ENCODE measurements around the gene PTPRG.

The PTPRG gene

DNA sequence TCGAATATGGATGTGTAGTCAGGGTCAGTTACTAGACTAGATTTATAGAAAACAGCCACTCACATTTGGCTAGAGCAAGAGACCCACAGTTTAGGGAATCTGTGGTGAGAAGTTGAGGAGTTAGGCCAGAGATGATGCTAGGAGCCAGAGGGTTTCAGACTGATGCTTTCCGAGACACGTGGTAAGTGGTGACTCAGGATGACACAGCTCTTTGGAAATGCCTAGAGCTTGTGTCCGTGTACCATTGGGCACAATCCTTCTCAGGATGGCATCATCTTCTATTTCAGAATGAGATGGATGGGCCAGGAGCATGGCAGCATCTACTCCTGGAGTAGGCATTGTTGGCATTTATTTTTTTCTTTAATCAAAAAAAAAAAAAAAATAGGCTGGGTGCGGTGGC lies 28.5 kb downstream of the PTPRG start:
- DNase-seq (ENCODE audit: low spot score) = no peak

- no peak for DNase-seq (ENCODE audit: low spot score)
Measured at GRCh38 chr3:61591300-61591699, 29.9 kb downstream of the PTPRG start.

GRCh38 chr3:61593446-61594029 lies 32.2 kb downstream of the PTPRG start:
- DNase-seq (ENCODE audit: low spot score) = no peak

DNA sequence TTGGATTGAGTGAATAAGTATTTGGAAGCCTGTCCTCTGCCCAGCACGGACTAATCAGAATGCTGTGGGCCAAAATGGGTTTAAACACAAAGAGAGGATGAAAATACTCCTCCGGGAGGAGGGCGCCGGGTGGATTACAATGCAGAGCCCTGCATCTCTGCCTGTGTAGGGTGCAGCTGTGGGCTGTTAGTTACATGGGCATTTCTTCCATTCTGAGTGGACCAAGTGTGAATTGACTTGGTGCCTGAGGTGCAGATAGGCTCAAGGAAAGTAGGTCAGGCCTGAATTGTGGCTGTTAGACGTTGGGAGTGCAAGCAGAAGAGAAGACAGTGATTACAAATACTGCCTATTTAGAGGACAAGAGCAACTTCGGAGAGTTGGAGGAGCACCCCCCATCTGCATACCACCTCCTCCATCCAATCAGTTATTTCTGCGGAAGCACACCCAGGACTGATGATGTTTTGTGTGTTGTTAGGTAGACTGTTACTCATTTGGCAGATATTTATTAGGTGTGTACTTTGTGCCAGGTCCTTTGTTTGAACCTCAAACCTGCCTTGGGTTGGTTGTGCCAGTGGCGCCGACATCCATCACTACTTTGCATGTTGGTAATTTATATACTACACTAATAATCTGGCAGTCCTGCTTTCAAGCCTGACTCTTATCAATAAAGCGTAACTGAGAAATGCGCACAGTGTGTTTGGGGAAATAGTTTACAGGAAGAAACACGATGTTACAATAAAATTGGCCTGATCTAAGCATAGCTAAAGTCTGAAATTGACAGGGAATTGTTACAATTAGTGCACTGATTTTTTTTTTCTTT lies 33.0 kb downstream of the PTPRG start:
- no peak for DNase-seq (ENCODE audit: low spot score)

GRCh38 chr3:61594964-61595285 lies 33.6 kb downstream of the PTPRG start:
- DNase-seq (ENCODE audit: low spot score) = no peak

DNA sequence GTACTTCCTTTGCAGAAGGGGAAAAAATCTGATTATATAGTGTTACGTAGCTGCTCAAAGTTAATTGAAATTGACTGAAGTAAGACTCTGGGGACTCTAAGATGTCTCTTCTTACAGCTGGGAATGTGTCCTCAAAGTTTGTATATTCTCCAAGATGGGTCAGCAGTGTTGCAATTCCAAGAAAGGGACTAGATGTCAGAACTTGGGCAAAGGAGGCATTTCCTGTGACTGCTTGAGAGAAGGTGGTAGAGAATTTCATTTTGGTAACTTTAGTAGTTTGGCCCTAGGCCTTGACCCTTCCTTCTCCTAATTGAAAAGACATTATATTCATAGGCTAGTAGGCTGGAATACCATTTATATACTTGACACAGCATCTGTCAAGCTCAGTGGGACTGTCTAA lies 33.9 kb downstream of the PTPRG start:
- DNase-seq (ENCODE audit: low spot score) = no peak

- DNase-seq (ENCODE audit: low spot score) = no peak
Measured at GRCh38 chr3:61595826-61596225, 34.5 kb downstream of the PTPRG start.

DNA sequence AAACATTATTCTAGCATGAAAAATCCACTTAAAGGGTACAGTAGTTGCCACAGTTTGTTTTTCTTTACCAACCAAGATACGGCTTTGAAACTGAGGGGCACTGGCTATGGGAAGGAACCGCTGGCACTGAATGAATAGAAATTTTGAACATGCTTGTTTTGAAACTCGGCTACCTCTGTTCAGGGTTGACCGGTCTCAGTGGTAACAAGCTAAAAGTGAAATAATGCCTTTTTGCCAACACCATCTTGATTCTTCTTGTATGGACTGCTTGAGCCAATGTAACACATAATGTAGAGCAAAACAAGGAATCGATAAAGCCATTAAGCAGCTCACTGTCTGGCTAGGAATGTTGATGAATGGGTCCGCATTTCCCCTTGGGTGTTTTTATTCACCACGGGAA lies 36.5 kb downstream of the PTPRG start:
- DNase-seq (ENCODE audit: low spot score) = no peak

DNA sequence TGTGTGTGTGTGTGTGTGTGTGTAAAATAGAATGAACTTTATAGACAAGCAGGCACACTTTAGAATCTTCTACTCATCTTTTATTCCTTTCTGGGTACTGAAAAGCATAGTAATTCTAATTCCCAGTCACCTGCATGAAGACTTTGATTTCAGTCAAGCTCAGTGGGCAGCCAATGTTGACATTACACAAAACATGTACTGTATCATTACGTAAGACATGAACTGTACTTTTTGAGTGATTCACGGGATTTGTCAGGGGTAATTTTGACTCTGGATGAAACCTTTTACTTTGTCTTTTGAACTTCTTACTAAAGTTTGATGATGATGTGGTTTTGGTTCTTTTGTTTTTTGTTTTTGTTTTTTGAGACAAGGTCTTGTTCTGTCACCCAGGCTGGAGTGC lies 38.8 kb downstream of the PTPRG start:
- DNase-seq (ENCODE audit: low spot score) = no peak

GRCh38 chr3:61601831-61602230 lies 40.5 kb downstream of the PTPRG start:
- DNase-seq (ENCODE audit: low spot score) = no peak

DNA sequence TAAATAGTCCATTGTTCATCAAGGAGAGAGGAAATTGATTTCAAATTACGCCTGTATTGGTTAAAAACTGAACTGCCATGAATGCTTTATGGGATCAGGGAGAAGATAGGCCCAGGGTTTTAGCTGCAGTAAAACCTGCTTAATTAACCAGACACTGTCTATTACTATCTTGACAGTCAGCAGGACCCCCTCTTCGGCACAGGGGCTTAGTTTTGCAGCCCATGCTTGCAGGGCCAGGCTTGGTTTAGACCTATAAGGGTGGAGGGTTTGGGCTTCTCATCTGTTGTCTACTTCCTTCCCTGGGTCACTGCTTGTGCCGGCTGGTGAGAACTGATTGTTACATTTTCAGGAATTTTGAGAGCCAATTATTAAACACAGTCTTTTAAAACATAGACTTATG lies 41.1 kb downstream of the PTPRG start:
- no peak for DNase-seq (ENCODE audit: low spot score)

DNA sequence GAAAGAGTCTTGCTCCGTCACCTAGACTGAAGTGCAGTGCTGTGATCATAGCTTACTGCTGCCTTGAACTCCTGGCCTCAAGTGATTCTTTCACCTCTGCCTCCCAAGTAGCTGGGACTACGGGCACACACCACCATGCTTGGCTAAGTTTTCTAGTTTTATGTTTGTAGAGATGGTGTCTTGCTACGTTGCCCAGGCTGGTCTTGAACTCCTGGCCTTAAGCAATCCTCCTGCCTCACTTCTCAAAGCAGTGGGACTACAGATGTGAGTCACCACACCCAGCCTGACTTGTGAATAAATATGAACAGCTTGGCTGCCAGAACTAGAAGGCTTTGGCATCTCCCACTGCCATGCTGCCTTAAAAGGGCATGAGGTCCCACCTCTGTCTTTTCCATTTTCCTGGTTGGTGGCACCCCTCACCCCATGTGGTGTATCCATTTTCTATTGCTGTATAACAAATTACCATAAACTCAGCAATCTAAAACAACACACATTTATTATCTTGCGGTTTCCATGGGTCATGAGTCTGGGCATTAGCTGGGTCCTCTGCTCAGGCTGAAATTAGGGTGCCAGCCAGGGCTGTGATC lies 44.3 kb downstream of the PTPRG start:
- no peak for DNase-seq (ENCODE audit: low spot score)

GRCh38 chr3:61606196-61606595 lies 44.8 kb downstream of the PTPRG start:
- no peak for DNase-seq (ENCODE audit: low spot score)

DNA sequence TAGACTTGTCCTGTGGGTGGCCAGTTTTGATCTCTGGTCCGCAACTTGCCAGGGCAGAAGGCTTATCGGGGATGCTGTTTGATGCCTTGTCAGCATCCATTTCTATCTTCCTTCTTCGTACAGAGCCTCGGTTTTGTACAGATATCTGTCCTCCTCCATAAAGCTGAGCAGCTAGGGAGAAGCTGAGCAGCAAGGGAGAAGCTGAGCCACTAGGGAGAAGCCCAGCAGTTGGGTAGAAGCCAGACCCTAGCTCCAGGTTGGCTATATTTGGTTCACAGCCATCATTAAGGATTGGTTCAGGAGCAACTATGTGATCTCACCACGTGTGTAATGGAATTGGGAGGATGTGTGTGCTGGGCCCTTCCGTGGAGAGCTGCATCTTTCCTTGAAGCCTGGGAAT lies 46.7 kb downstream of the PTPRG start:
- DNase-seq (ENCODE audit: low spot score) = no peak

GRCh38 chr3:61608711-61609110 lies 47.3 kb downstream of the PTPRG start:
- DNase-seq (ENCODE audit: low spot score) = no peak

DNA sequence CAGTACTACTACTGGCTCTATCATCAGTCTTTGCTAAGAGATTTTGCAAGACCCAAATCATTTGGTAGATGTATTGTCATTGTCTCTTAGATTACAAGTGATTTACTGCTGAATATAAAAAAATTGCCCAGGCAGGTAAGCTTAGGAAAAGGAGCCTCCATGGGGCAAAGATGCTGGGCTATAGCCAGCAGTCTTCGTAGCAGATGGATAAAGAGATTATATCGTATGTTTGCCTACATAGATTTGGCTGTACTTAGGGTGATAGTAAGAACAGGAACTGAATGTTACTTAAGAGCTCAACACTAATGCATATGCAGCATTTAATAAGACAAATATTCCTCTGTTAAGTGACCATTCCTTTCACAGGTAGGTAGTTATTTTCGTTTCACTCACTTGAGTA lies 48.9 kb downstream of the PTPRG start:
- no peak for DNase-seq (ENCODE audit: low spot score)

DNA sequence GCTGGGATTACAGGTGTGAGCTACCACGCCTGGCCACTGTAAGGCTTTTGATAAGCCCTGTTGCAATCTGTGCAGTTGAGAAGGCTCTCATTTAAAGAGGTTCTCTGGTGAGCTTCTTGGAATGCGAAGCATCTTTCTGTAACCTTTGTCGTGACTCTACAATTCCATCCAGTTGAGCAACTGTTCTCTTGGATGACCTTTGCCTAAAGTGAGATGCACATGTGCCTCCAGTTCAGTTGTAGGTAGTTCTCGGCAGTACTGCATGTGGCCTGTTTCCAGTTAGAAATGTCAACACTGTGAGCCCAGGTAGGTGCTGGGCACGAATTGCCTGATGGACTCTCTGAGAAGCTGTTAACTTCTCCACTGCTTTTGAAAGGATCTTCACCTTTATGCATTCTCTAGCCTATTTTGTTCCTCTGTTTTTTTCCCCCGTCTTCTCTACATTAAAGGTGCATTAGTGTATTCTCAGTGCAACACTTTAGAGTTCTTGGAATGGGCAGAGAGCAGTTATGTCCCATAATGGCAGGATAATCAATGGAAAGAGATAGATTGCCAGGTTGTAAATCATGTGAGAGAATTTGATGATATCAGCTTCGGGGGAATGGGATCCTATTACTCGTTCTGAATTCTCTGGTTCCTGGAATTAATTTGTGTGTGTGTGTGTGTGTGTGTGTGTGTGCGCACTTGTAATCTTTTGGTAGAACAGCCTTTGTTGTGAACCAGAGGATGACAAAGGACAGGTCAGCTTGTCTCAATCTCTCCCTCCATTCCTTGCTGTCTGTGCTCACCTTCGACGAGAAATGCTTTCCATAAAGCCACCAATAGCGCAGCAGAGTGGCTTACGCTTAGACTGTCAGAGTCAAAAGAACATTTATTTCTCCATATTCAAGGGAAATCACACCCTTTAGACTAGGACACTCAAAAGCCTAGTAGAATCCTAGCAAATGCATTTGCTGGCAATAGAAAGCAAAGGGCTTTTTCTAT lies 51.1 kb downstream of the PTPRG start:
- DNase-seq (ENCODE audit: low spot score) = no peak

- no peak for DNase-seq (ENCODE audit: low spot score)
Measured at GRCh38 chr3:61613666-61614065, 52.3 kb downstream of the PTPRG start.

GRCh38 chr3:61615643-61616042 lies 54.3 kb downstream of the PTPRG start:
- DNase-seq (ENCODE audit: low spot score) = no peak

- no peak for DNase-seq (ENCODE audit: low spot score)
Measured at GRCh38 chr3:61616586-61616985, 55.2 kb downstream of the PTPRG start.

DNA sequence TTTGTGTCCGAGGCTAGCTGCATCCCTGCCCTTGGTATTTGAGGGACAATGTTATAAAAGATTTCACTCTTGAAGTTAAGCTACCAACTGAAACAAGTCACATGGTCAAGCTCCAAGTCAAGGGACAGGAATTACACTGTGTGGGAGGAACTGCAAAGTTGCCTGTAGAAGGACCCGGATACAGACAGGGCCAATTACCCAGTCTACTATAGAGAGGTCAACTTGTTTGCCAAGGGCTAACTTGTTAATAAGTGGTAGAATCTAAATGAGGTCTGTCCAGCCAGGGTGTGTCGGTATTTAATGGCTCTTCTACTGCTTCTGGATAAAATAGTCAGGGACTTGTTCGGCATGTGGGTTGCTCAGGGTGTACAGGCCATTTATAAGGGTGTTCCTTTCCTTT lies 55.7 kb downstream of the PTPRG start:
- DNase-seq (ENCODE audit: low spot score) = no peak

GRCh38 chr3:61617651-61618050 lies 56.3 kb downstream of the PTPRG start:
- DNase-seq (ENCODE audit: low spot score) = no peak

GRCh38 chr3:61618231-61618630 lies 56.9 kb downstream of the PTPRG start:
- DNase-seq (ENCODE audit: low spot score) = no peak

Data from CD4-positive, alpha-beta T cell treated with Interleukin-2 at 100 ng/mL for 4 hours (primary cell).